Neural cell (in vitro differentiated cells): ENCODE measurements around the gene MYO3B. TPM values are rescaled to one million over a fixed set of nuclear protein-coding genes. Genes with fewer than 3 reads are reported as not detected.
A peak's percentile ranks its signal among the peaks of the same experiment; 100 is the strongest.

Source experiments
- H2AFZ ChIP-seq: fragments of 200-600, 300-800 bp; sonication (generic), shearing (Covaris generic); 2 replicates; pipeline ENCODE4 v1.6.0; 2014; ENCODE audit warnings: low read depth, mild to moderate bottlenecking, antibody characterized with exemption, low read length, moderate library complexity
- H3F3A ChIP-seq: fragments of 200-600 bp; shearing (Covaris generic); 2 replicates; pipeline ENCODE4 v1.6.1; 2016; ENCODE audit warnings: mild to moderate bottlenecking, moderate library complexity, mixed read lengths, antibody characterized with exemption, low read length; ENCODE audit not compliant: insufficient read depth, poor library complexity, severe bottlenecking
- H3K27ac ChIP-seq: fragments of 200-600, 300-800 bp; sonication (generic), shearing (Covaris generic); 2 replicates; pipeline ENCODE4 v1.5.1; 2014; ENCODE audit warnings: mild to moderate bottlenecking, low read length, moderate library complexity
- H3K27me3 ChIP-seq: fragments of 300-800, 200-600 bp; sonication (generic), shearing (Covaris generic); 2 replicates; pipeline ENCODE4 v1.6.0; 2014; ENCODE audit warnings: mild to moderate bottlenecking, low read depth, low read length, moderate library complexity; ENCODE audit not compliant: insufficient read depth
- H3K36me3 ChIP-seq: fragments of 300-800, 200-600 bp; sonication (generic), shearing (Covaris generic); 2 replicates; pipeline ENCODE4 v1.5.1; 2014; ENCODE audit warnings: mild to moderate bottlenecking, antibody characterized with exemption, low read length, moderate library complexity; ENCODE audit not compliant: insufficient read depth
- H3K4me2 ChIP-seq: fragments of 300-800, 200-600 bp; sonication (generic), shearing (Covaris generic); 2 replicates; pipeline ENCODE4 v1.6.0; 2014; ENCODE audit warnings: mild to moderate bottlenecking, low read length
- H3K4me3 ChIP-seq: fragments of 300-800, 200-600 bp; sonication (generic), shearing (Covaris generic); 2 replicates; pipeline ENCODE4 v1.5.1; 2014; ENCODE audit warnings: mild to moderate bottlenecking, low read length, moderate library complexity
- H3K79me2 ChIP-seq: fragments of 200-600 bp; shearing (Covaris generic); replicated peaks from 2 replicates; pipeline ENCODE4 v1.6.0; 2014; ENCODE audit warnings: mild to moderate bottlenecking, low read length, moderate library complexity; ENCODE audit not compliant: insufficient read depth
- H3K9ac ChIP-seq: fragments of 300-800, 200-600 bp; sonication (generic), shearing (Covaris generic); 2 replicates; pipeline ENCODE4 v1.6.1; 2016; ENCODE audit warnings: mild to moderate bottlenecking, low read length, mixed read lengths
- H3K9me2 ChIP-seq: fragments of 200-600 bp; shearing (Covaris generic); 2 replicates; pipeline ENCODE4 v1.6.1; 2016; ENCODE audit warnings: mild to moderate bottlenecking, low read length, mixed read lengths; ENCODE audit not compliant: insufficient read depth
- H3K9me3 ChIP-seq: fragments of 200-600, 300-800 bp; sonication (generic), shearing (Covaris generic); 2 replicates; pipeline ENCODE4 v1.6.1; 2016; ENCODE audit warnings: mild to moderate bottlenecking, mixed run types, low read length, moderate library complexity, mixed read lengths
- H4K20me1 ChIP-seq: fragments of 200-600 bp; shearing (Covaris generic); 2 replicates; pipeline ENCODE4 v1.6.1; 2016; ENCODE audit warnings: mild to moderate bottlenecking, mixed run types; ENCODE audit not compliant: insufficient read depth
- EP300 ChIP-seq: fragments of 450-650 bp; conservative IDR thresholded peaks from 2 replicates; pipeline ENCODE4 v1.6.1; 2014; ENCODE audit warnings: antibody characterized with exemption, mild to moderate bottlenecking, moderate library complexity; ENCODE audit not compliant: poor library complexity, severe bottlenecking
- EZH2 ChIP-seq: fragments of 200-600, 300-800 bp; shearing (Covaris generic), sonication (generic); IDR thresholded peaks from 2 replicates; pipeline ENCODE4 v1.6.1; 2014; ENCODE audit warnings: antibody characterized with exemption, low read length, borderline replicate concordance, mild to moderate bottlenecking; ENCODE audit not compliant: insufficient read depth, poor library complexity, severe bottlenecking
- MXI1 ChIP-seq: fragments of 450-650 bp; conservative IDR thresholded peaks from 2 replicates; pipeline ENCODE4 v1.6.1; 2014; ENCODE audit warnings: antibody characterized with exemption, mild to moderate bottlenecking; ENCODE audit not compliant: poor library complexity, severe bottlenecking
- POLR2AphosphoS5 ChIP-seq: IDR thresholded peaks from 2 replicates; pipeline ENCODE4 v1.6.1; 2012
- RAD21 ChIP-seq: fragments of 450-650 bp; conservative IDR thresholded peaks from 2 replicates; pipeline ENCODE4 v1.6.1; 2014; ENCODE audit warnings: antibody characterized with exemption, mild to moderate bottlenecking, moderate library complexity
- SMC3 ChIP-seq: fragments of 450-650 bp; conservative IDR thresholded peaks from 2 replicates; pipeline ENCODE4 v1.6.1; 2014; ENCODE audit warnings: antibody characterized with exemption, mild to moderate bottlenecking, moderate library complexity; ENCODE audit not compliant: poor library complexity
- TAF1 ChIP-seq: IDR thresholded peaks from 2 replicates; pipeline ENCODE4 v1.6.1; 2012; ENCODE audit warnings: low read depth
- polyA plus RNA-seq: library from polyadenylated mRNA; depleted of rRNA; stranded (reverse); fragments of >200 nt; gene quantifications from 2 replicates; pipeline ENCODE4 v1.2.3, GENCODE V29; 2014
- TF ChIP-seq, protein P1 (sequence below): IDR thresholded peaks from 2 replicates; pipeline ENCODE4 v1.6.1; 2012; ENCODE audit warnings: borderline replicate concordance
- TF ChIP-seq, protein P2 (sequence below): fragments of 450-650 bp; IDR thresholded peaks from 2 replicates; pipeline ENCODE4 v1.5.1; 2014; ENCODE audit warnings: antibody characterized with exemption, mild to moderate bottlenecking, moderate library complexity; ENCODE audit not compliant: poor library complexity, severe bottlenecking

Gene MYO3B
- polyA plus RNA-seq, 1 donor from 2014 or later, result 0.11 TPM

DNA sequence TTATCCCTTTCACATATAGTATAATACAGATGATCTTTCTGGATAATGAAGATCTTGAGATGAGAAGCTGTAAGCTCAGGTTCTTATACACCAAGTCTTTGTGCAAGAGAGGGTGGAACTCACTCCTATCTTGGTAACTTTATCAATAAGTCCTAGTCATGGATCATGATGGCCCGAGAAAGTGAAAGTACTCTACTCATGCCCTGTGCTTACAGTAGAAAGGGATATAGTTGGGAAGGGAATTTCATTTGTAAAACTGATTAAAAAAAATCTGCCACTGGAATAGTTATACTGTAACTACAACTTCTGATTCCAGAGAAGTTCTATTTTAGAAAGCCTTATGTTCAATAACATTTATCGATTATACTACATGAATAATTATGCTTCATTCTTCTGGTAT, 51.8 kb downstream of the MYO3B start:
- H3K4me3 ChIP-seq, result no peak overlapping the region
- H4K20me1 ChIP-seq, result no peaks in the 10 kb centered on the region
- no peaks in the 10 kb centered on the region for H3K9me3 ChIP-seq
- no peak overlapping the region for H3K27ac ChIP-seq
- H3K27me3 ChIP-seq, result no peaks in the 10 kb centered on the region
- H2AFZ ChIP-seq, result no peak overlapping the region
- no peak overlapping the region for H3K4me2 ChIP-seq
- no peaks in the 10 kb centered on the region for H3K9me2 ChIP-seq
- H3F3A ChIP-seq, result no peaks in the 10 kb centered on the region
- H3K36me3 ChIP-seq, result no peaks in the 10 kb centered on the region
- no peak for TF ChIP-seq TAF1
- TF ChIP-seq EP300, result no peak
- no peak for TF ChIP-seq SMC3
- TF ChIP-seq MXI1, result no peak
- TF ChIP-seq RAD21, result no peak
- TF ChIP-seq EZH2, result no peak
- no peak for TF ChIP-seq POLR2AphosphoS5
- TF ChIP-seq, protein P1, sequence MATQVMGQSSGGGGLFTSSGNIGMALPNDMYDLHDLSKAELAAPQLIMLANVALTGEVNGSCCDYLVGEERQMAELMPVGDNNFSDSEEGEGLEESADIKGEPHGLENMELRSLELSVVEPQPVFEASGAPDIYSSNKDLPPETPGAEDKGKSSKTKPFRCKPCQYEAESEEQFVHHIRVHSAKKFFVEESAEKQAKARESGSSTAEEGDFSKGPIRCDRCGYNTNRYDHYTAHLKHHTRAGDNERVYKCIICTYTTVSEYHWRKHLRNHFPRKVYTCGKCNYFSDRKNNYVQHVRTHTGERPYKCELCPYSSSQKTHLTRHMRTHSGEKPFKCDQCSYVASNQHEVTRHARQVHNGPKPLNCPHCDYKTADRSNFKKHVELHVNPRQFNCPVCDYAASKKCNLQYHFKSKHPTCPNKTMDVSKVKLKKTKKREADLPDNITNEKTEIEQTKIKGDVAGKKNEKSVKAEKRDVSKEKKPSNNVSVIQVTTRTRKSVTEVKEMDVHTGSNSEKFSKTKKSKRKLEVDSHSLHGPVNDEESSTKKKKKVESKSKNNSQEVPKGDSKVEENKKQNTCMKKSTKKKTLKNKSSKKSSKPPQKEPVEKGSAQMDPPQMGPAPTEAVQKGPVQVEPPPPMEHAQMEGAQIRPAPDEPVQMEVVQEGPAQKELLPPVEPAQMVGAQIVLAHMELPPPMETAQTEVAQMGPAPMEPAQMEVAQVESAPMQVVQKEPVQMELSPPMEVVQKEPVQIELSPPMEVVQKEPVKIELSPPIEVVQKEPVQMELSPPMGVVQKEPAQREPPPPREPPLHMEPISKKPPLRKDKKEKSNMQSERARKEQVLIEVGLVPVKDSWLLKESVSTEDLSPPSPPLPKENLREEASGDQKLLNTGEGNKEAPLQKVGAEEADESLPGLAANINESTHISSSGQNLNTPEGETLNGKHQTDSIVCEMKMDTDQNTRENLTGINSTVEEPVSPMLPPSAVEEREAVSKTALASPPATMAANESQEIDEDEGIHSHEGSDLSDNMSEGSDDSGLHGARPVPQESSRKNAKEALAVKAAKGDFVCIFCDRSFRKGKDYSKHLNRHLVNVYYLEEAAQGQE, result no peak
- TF ChIP-seq, protein P2, sequence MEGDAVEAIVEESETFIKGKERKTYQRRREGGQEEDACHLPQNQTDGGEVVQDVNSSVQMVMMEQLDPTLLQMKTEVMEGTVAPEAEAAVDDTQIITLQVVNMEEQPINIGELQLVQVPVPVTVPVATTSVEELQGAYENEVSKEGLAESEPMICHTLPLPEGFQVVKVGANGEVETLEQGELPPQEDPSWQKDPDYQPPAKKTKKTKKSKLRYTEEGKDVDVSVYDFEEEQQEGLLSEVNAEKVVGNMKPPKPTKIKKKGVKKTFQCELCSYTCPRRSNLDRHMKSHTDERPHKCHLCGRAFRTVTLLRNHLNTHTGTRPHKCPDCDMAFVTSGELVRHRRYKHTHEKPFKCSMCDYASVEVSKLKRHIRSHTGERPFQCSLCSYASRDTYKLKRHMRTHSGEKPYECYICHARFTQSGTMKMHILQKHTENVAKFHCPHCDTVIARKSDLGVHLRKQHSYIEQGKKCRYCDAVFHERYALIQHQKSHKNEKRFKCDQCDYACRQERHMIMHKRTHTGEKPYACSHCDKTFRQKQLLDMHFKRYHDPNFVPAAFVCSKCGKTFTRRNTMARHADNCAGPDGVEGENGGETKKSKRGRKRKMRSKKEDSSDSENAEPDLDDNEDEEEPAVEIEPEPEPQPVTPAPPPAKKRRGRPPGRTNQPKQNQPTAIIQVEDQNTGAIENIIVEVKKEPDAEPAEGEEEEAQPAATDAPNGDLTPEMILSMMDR, result no peak
- H3K9ac ChIP-seq, result no peak overlapping the region
- H3K79me2 ChIP-seq, result no peaks in the 10 kb centered on the region

DNA sequence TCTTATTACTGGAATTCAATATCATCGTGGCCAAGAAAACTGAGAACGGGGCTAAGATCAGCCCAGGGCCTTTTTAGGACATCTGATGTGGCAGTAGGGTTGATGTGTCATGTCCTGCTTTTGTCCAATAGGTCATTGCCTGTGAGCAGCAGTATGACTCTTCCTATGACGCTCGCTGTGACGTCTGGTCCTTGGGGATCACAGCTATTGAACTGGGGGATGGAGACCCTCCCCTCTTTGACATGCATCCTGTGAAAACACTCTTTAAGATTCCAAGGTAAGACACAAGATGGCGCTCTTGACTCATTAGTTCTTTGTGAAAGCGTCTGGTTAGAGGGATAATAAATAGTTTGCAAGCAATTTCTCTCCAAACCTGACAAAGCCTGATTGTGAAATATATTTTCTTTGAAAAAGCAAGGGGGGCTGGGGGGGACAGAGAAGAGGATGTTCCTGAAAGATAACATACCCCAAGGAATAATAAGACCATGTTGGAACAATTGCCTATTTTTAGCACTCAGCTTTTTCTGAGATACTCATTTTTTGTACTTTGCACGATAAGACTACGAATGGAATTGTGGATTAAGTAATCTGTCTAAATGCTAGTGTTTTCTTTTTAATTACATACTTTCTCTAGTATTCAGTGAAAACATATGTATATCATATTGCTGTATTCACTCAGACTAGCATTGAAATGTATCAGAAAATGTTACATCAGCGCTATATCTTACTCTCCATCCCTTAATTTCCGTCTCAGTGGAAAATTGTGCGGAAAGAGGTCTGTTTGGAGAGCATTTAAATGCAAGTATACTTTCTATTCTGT, 58.1 kb downstream of the MYO3B start:
- Histone ChIP-seq H3F3A (no peaks in the 10 kb centered on the region), H3K9me2 (no peaks in the 10 kb centered on the region), H3K27me3 (no peaks in the 10 kb centered on the region), H3K9me3 (no peaks in the 10 kb centered on the region), H4K20me1 (no peaks in the 10 kb centered on the region), H3K36me3 (no peaks in the 10 kb centered on the region), H3K79me2 (no peaks in the 10 kb centered on the region), H3K4me2 (no peak overlapping the region), H2AFZ (no peak overlapping the region), H3K4me3 (no peak overlapping the region), H3K27ac (peak overlapping the region; percentile 65), H3K9ac (peak overlapping the region; percentile 41)
- TF ChIP-seq TAF1 (no peak), SMC3 (peak; percentile 97), POLR2AphosphoS5 (peak; percentile 68), EP300 (peak; percentile 74), RAD21 (peak; percentile 98), EZH2 (no peak), MXI1 (no peak)
- TF ChIP-seq, protein P2, result peak; percentile 95
- TF ChIP-seq, protein P1, result no peak
